Endothelial cell of umbilical vein (primary cell): Measurements from ENCODE around the gene POLN. TPM values are rescaled to one million over a fixed set of nuclear protein-coding genes. Genes with fewer than 3 reads are reported as not detected.

Experiments used
- BruUV-seq: library from RNA; stranded (reverse); fragments of 400-500 nt; replicated peaks from 2 replicates; lab custom pipeline; 2021; lab: Mats Ljungman, UMichigan
- CTCF ChIA-PET: fragments of 300-600, 350-600 bp; sonication (Branson Sonifier 250); formaldehyde crosslinking; loops from one replicate; lab custom pipeline; 2021; ENCODE audit warnings: antibody characterized with exemption, inconsistent platforms; lab: Charles Lee
- POLR2A ChIA-PET: fragments of 300-600, 350-600 bp; sonication (Branson Sonifier 250); formaldehyde crosslinking; loops from one replicate; lab custom pipeline; 2021; ENCODE audit warnings: antibody characterized with exemption, inconsistent platforms; lab: Charles Lee
- DNase-seq: peaks from one replicate; pipeline ENCODE4 v3.0.0-alpha.2; 2011; ENCODE audit warnings: low read depth, low spot score
- FAIRE-seq: peaks from 2 replicates; lab custom pipeline; 2011; peaks lifted over from hg19 to GRCh38; lab: Jason Lieb, UNC
- H2AFZ ChIP-seq: 2 replicates; pipeline ENCODE4 v1.6.0; 2012; ENCODE audit warnings: low read depth, low read length, control low read depth, inconsistent platforms
- H3K27ac ChIP-seq: 2 replicates; pipeline ENCODE4 v1.5.1; 2011; ENCODE audit warnings: low read depth, mild to moderate bottlenecking, control low read depth, low read length, moderate library complexity; ENCODE audit not compliant: insufficient read depth
- H3K27me3 ChIP-seq, 2 experiments: 2 replicates each; pipeline versions ENCODE4 v1.6.0 to v1.6.1; 2011; ENCODE audit warnings: low read length in 2 of 2, mixed read lengths in 1 of 2; ENCODE audit not compliant: control insufficient read depth in 2 of 2, insufficient read depth in 2 of 2
- H3K36me3 ChIP-seq, 2 experiments: 2 replicates in 1 of 2; 3 replicates in 1 of 2; pipeline ENCODE4 v1.5.1; 2011; ENCODE audit warnings: low read length in 2 of 2, mild to moderate bottlenecking in 1 of 2, moderate library complexity in 1 of 2; ENCODE audit not compliant: control insufficient read depth in 2 of 2, insufficient read depth in 2 of 2; ENCODE audit errors: extremely low read depth in 1 of 2
- H3K4me1 ChIP-seq: 3 replicates; pipeline ENCODE4 v1.5.1; 2011; ENCODE audit warnings: mild to moderate bottlenecking, low read length; ENCODE audit not compliant: control insufficient read depth, insufficient read depth; ENCODE audit errors: extremely low read depth
- H3K4me2 ChIP-seq: 2 replicates; pipeline ENCODE4 v1.6.1; 2011; ENCODE audit warnings: low read length, control low read depth, mixed read lengths; ENCODE audit not compliant: insufficient read depth
- H3K4me3 ChIP-seq, 3 experiments: fragments of 200-600 bp in 1 of 3; sonication (generic), shearing (Covaris generic) in 1 of 3; replicated peaks in 1 of 3; 2 replicates each; pipeline ENCODE4 v1.5.1; 2011 to 2016; ENCODE audit warnings: control low read depth in 3 of 3, low read length in 3 of 3, mild to moderate bottlenecking in 2 of 3, inconsistent platforms in 1 of 3, low read depth in 1 of 3, moderate library complexity in 1 of 3; ENCODE audit not compliant: insufficient read depth in 1 of 3
- H3K79me2 ChIP-seq: 2 replicates; pipeline ENCODE4 v1.6.0; 2012; ENCODE audit warnings: low read length, inconsistent platforms; ENCODE audit not compliant: control insufficient read depth, insufficient read depth
- H3K9ac ChIP-seq: replicated peaks from 2 replicates; pipeline ENCODE3; 2011; ENCODE audit warnings: low read length, control low read depth; ENCODE audit not compliant: insufficient read depth; ENCODE audit errors: extremely low read depth
- H3K9me1 ChIP-seq: replicated peaks from 3 replicates; pipeline ENCODE4 v1.6.0; 2011; ENCODE audit warnings: mild to moderate bottlenecking, low read length; ENCODE audit not compliant: control insufficient read depth, insufficient read depth; ENCODE audit errors: extremely low read depth
- H3K9me3 ChIP-seq: replicated peaks from 2 replicates; pipeline ENCODE4 v1.5.1; 2012; ENCODE audit warnings: low read length, inconsistent platforms; ENCODE audit not compliant: control insufficient read depth, insufficient read depth
- H4K20me1 ChIP-seq: replicated peaks from 2 replicates; pipeline ENCODE3; 2011; ENCODE audit warnings: mild to moderate bottlenecking, low read length; ENCODE audit not compliant: control insufficient read depth, insufficient read depth; ENCODE audit errors: extremely low read depth
- EZH2 ChIP-seq: IDR thresholded peaks from 2 replicates; pipeline ENCODE4 v1.6.1; 2012; ENCODE audit warnings: borderline replicate concordance, low read depth, mild to moderate bottlenecking, moderate library complexity, low read length, inconsistent platforms; ENCODE audit not compliant: severe bottlenecking
- FOS ChIP-seq: IDR thresholded peaks from 2 replicates; pipeline ENCODE4 v1.6.1; 2011; ENCODE audit warnings: mild to moderate bottlenecking, low read length, moderate library complexity, borderline replicate concordance; ENCODE audit not compliant: insufficient read depth
- GATA2 ChIP-seq: IDR thresholded peaks from 2 replicates; pipeline ENCODE4 v1.7.0; 2011; ENCODE audit warnings: low read depth, mild to moderate bottlenecking, moderate library complexity, mixed read lengths, low read length; ENCODE audit not compliant: insufficient read length, insufficient read depth
- JUN ChIP-seq: IDR thresholded peaks from 2 replicates; pipeline ENCODE4 v1.6.1; 2011; ENCODE audit warnings: borderline replicate concordance, low read depth; ENCODE audit not compliant: insufficient read length, insufficient read depth
- MAX ChIP-seq: IDR thresholded peaks from 2 replicates; pipeline ENCODE4 v1.6.1; 2011; ENCODE audit not compliant: insufficient read depth, insufficient read length
- MYC ChIP-seq: IDR thresholded peaks from one replicate; pipeline ENCODE4 v1.6.1; 2011; ENCODE audit warnings: mild to moderate bottlenecking, low read depth, low read length
- POLR2AphosphoS5 ChIP-seq: IDR thresholded peaks from 2 replicates; pipeline ENCODE4 v1.6.1; 2012; ENCODE audit warnings: low read depth, mild to moderate bottlenecking, control low read depth, low read length, moderate library complexity; ENCODE audit not compliant: insufficient read depth
- dilution Hi-C: fragments of 300-500 bp; cut with MboI; formaldehyde crosslinking; loops from one replicate; pipeline ENCODE4 v1.15.0; 2019; ENCODE audit warnings: low sequenced_read_pairs; ENCODE audit not compliant: extremely low pct_ligation_motif_present
- intact Hi-C: fragments of 100-400 bp; cut with micrococcal nuclease; formaldehyde crosslinking; loops from one replicate; pipeline ENCODE4 v1.10.0; 2022
- polyA plus RNA-seq, 4 experiments: library from polyadenylated mRNA; depleted of rRNA in 3 of 4; stranded (reverse) in 3 of 4; unstranded in 1 of 4; fragments of >200 nt; gene quantifications; 2 replicates each; pipeline versions ENCODE4 v1.2.1 to v1.2.3, GENCODE V29; 2011 to 2012; ENCODE audit warnings: missing spikeins in 1 of 4
- total RNA-seq: library from RNA; stranded (reverse); gene quantifications from 2 replicates; pipeline ENCODE4 v1.2.3, GENCODE V29; 2021
- TF ChIP-seq, protein P1 (sequence below), 2 donors: IDR thresholded peaks; 1 replicate in 1 of 2; 2 replicates in 1 of 2; pipeline ENCODE4 v1.5.1; 2011; ENCODE audit warnings: low read length in 2 of 2, mild to moderate bottlenecking in 2 of 2, moderate library complexity in 2 of 2, control low read depth in 1 of 2, inconsistent platforms in 1 of 2, low read depth in 1 of 2; ENCODE audit not compliant: insufficient read depth in 1 of 2; ENCODE audit errors: extremely low read depth in 1 of 2

The POLN gene
- total and polyA plus RNA-seq, 2 donors (not counting 3 experiments of a cell fraction or from before 2014, with no cell fraction given) = 1.3 to 4.2 TPM

DNA sequence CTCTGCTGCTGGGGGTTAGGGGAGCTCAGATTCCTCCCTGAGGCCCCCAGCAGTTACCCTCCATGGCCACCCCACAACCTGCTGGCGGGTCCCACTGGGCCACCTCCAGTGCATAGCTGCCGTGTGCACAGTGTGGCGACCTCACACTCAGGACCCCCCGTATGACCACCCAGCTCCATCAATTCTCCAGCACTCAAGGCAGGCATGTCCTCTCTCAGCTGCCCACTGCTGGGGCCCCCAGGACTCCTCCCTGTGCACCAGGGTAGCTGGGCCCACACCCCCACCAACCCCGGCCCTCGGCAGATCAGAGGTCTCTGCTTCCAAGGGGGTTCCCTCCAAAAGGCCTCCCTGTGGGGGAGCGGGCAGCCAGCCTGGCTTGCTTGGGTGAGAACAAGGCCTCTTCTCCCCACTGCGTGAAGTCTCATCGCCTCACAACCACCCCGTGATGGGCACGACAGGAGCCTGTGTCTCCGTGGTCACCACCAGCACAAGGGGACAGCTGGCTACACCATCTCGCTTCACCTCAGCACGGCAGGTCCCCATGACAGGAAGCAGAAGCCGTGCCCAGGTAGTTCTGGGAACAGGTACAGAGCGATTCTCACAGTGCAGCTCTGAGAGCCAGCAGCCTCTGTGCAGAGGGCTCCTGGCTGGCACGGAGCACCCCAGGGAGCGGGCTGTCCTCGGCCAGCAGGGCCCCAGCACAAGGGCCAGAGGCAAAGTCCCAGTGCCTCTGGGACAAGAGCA lies 4.6 kb upstream of the POLN start:
- Histone ChIP-seq H2AFZ (no peak overlapping the region), H3K4me2 (no peak overlapping the region), H3K4me1 (peaks cover 2% of the 10 kb centered on the region), H3K27me3 (no peaks in the 10 kb centered on the region), H3K9ac (no peak overlapping the region), H4K20me1 (no peaks in the 10 kb centered on the region), H3K79me2 (peaks cover 3% of the 10 kb centered on the region), H3K9me1 (no peaks in the 10 kb centered on the region), H3K9me3 (no peaks in the 10 kb centered on the region), H3K4me3 (no peak overlapping the region), H3K27ac (no peak overlapping the region), H3K36me3 (peaks cover under 1 to 17% of the 10 kb centered on the region in 2 experiments)
- dilution Hi-C loops (no loop called here), intact Hi-C loops (no loop called here)
- TF ChIP-seq MYC (no peak), FOS (no peak), MAX (no peak), JUN (no peak), GATA2 (no peak), EZH2 (no peak), POLR2AphosphoS5 (no peak)
- TF ChIP-seq, protein P1, sequence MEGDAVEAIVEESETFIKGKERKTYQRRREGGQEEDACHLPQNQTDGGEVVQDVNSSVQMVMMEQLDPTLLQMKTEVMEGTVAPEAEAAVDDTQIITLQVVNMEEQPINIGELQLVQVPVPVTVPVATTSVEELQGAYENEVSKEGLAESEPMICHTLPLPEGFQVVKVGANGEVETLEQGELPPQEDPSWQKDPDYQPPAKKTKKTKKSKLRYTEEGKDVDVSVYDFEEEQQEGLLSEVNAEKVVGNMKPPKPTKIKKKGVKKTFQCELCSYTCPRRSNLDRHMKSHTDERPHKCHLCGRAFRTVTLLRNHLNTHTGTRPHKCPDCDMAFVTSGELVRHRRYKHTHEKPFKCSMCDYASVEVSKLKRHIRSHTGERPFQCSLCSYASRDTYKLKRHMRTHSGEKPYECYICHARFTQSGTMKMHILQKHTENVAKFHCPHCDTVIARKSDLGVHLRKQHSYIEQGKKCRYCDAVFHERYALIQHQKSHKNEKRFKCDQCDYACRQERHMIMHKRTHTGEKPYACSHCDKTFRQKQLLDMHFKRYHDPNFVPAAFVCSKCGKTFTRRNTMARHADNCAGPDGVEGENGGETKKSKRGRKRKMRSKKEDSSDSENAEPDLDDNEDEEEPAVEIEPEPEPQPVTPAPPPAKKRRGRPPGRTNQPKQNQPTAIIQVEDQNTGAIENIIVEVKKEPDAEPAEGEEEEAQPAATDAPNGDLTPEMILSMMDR (IDR thresholded peaks at IDR 0.05; ENCODE audit: extremely low read depth in 1 of 2, insufficient read depth in 1 of 2, low read depth in 1 of 2, low read length in 2 of 2) = no peak
- ChIA-PET POLR2A (no interaction called here), CTCF (interaction anchor here (1.5 kb wide), 1 partner anchor 26 kb away, joined by 5 read pairs; no protein-coding TSS in a partner anchor)
- no TSS peak for BruUV-seq
- no peak for DNase-seq
- FAIRE-seq = no peak
